PC-3 (cell line): ENCODE results near the gene GLYATL1B.

Source experiments
- EZH2 ChIP-seq: fragments of 300-600 bp; sonication (generic); IDR thresholded peaks from one replicate; pipeline ENCODE4 v1.6.1; 2017; ENCODE audit warnings: antibody characterized with exemption, mild to moderate bottlenecking, low read length; ENCODE audit not compliant: unreplicated experiment
- EZH2phosphoT487 ChIP-seq: fragments of 300-600 bp; sonication (generic); IDR thresholded peaks from 2 replicates; pipeline ENCODE4 v1.6.1; 2018; ENCODE audit warnings: mild to moderate bottlenecking, antibody characterized with exemption, low read length, borderline replicate concordance
- TF ChIP-seq, protein P1 (sequence below): fragments of 300-600 bp; sonication (generic); conservative IDR thresholded peaks from 2 replicates; pipeline ENCODE4 v1.5.1; 2017; ENCODE audit warnings: antibody characterized with exemption, low read depth, mild to moderate bottlenecking, low read length

DNA sequence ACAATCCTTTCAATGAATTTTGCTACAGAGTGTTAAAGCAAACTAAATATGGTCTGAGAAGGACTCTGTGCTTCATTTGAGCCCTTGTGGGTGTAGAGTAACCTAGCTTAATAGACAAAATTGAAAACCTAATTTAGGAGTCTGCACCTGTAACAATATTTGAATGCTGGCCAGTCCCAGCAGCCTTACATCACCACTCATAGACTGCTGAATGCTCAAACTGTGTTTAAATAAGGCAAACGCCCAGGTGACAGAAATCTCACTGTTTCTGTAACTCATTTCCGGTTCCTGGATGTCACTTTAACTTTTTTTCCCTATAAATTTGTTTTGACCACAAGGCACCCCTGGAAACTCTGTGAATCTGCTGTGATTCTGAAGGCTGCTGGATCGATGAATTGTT lies 45.5 kb upstream of the GLYATL1B start:
- TF ChIP-seq, protein P1, sequence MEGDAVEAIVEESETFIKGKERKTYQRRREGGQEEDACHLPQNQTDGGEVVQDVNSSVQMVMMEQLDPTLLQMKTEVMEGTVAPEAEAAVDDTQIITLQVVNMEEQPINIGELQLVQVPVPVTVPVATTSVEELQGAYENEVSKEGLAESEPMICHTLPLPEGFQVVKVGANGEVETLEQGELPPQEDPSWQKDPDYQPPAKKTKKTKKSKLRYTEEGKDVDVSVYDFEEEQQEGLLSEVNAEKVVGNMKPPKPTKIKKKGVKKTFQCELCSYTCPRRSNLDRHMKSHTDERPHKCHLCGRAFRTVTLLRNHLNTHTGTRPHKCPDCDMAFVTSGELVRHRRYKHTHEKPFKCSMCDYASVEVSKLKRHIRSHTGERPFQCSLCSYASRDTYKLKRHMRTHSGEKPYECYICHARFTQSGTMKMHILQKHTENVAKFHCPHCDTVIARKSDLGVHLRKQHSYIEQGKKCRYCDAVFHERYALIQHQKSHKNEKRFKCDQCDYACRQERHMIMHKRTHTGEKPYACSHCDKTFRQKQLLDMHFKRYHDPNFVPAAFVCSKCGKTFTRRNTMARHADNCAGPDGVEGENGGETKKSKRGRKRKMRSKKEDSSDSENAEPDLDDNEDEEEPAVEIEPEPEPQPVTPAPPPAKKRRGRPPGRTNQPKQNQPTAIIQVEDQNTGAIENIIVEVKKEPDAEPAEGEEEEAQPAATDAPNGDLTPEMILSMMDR = no peak
- no peak for TF ChIP-seq EZH2
- no peak for TF ChIP-seq EZH2phosphoT487
